ENCODE results near the gene A4GALT. TPM values are rescaled to one million over a fixed set of nuclear protein-coding genes. Genes with fewer than 3 reads are reported as not detected.
"Not testable (repeated sequence)": the region's sequence is repeated elsewhere in the genome, so short reads cannot be mapped to it uniquely, and the experiment has no call there.

Gene A4GALT
- total RNA-seq, 1 experiment from 2014 or later, result not detected

DNA sequence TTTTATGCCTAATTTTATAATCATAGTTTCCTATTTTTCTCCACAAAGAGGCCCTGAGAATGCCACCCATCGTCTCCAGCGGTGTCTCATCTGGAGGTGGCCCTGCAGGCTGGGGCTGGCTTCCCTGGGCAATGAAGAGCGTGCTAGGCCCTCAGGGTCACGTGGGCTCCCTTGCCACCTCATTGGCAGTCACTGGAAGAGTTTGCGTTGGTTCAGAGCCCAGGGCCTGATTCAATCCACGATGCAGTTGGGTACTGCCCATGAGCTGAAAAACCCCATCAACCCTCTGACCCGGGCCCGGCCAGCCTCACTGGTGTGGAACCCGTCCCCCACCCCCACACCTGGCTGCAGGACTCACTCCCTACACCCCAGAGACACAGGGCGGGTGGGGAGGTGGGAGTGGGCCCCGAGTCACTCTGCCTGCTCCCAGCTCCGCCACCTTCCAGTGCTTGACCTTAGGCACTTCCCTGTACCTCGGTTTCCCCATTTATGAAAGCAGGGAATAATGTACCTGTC, 43.4 kb upstream of the A4GALT start:
- DNase-seq, result no peak
- no peak overlapping the region for H3K27ac ChIP-seq (ENCODE audit: low read length)
- 0 out of 2 replicates have a peak, but pooled peaks cover under 1% of the 10 kb centered on the region for H4K20me1 ChIP-seq (ENCODE audit: insufficient read depth, low read depth, low read length)
- no peaks in the 10 kb centered on the region for H3K9me2 ChIP-seq (replicated peaks; ENCODE audit: insufficient read depth, low read length)
- H2AFZ ChIP-seq (ENCODE audit: low read length), result no peak overlapping the region
- H3K9ac ChIP-seq (ENCODE audit: low read length), result no peak overlapping the region
- H3K4me2 ChIP-seq (ENCODE audit: low read depth, low read length, poor library complexity, severe bottlenecking), result no peak overlapping the region
- no peak overlapping the region for H3K4me3 ChIP-seq (ENCODE audit: low read length)
- H3K27me3 ChIP-seq (ENCODE audit: low read length), result no peaks in the 10 kb centered on the region
- no peaks in the 10 kb centered on the region for H3K36me3 ChIP-seq (ENCODE audit: insufficient read depth, low read length)
- peaks cover 4% of the 10 kb centered on the region for H3K4me1 ChIP-seq (ENCODE audit: low read length)
- no peaks in the 10 kb centered on the region for H3K9me3 ChIP-seq (ENCODE audit: low read length)
- no peaks in the 10 kb centered on the region for H3K79me2 ChIP-seq (ENCODE audit: low read length)

DNA sequence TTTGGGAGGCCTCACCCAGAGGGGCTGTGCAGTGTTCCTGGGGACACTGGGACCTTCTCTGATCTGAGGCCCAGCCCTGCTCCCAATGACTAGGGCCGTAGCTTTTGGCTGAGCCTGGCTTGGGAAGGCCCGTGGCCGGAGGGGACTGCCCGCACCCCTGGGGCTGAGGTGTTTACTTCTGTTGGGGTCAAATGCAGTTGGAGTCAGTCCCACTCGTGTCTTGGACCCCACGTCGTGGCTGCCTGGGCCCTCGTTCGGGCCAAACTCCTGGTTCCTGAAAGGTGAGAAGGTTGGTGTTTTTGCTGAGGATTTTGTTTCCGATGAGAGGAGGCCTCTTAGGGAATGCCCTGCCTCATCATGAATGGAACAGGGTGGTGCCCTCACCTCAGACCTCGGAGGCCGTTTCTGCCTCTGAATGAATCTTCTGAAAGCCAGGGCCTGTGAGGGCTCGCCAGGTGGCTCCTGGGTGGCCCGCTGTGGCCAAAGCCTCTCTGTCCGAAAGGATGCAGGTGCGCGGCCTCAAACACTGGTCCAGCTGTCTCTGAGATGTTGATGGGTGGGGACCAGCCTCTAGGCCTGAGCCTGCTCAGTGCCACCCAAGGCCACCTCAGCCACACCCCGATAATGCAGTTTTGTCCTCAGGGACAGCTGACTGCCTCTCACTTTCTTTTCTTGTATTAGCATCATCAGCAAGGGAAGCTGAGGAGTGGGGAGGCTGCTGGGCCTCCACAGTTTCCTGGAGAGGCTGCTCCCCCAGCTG, 40.3 kb upstream of the A4GALT start:
- no peak overlapping the region for H2AFZ ChIP-seq (ENCODE audit: low read length)
- H3K4me3 ChIP-seq (ENCODE audit: low read length), result no peak overlapping the region
- no peaks in the 10 kb centered on the region for H4K20me1 ChIP-seq (ENCODE audit: insufficient read depth, low read depth, low read length)
- H3K9me3 ChIP-seq (ENCODE audit: low read length), result no peaks in the 10 kb centered on the region
- no peaks in the 10 kb centered on the region for H3K27me3 ChIP-seq (ENCODE audit: low read length)
- no peaks in the 10 kb centered on the region for H3K9me2 ChIP-seq (replicated peaks; ENCODE audit: insufficient read depth, low read length)
- no peaks in the 10 kb centered on the region for H3K36me3 ChIP-seq (ENCODE audit: insufficient read depth, low read length)
- H3K79me2 ChIP-seq (ENCODE audit: low read length), result no peaks in the 10 kb centered on the region
- DNase-seq, result no peak
- H3K9ac ChIP-seq (ENCODE audit: low read length), result no peak overlapping the region
- H3K27ac ChIP-seq (ENCODE audit: low read length), result no peak overlapping the region
- peaks cover 12% of the 10 kb centered on the region for H3K4me1 ChIP-seq (ENCODE audit: low read length)
- H3K4me2 ChIP-seq (ENCODE audit: low read depth, low read length, poor library complexity, severe bottlenecking), result no peak overlapping the region

DNA sequence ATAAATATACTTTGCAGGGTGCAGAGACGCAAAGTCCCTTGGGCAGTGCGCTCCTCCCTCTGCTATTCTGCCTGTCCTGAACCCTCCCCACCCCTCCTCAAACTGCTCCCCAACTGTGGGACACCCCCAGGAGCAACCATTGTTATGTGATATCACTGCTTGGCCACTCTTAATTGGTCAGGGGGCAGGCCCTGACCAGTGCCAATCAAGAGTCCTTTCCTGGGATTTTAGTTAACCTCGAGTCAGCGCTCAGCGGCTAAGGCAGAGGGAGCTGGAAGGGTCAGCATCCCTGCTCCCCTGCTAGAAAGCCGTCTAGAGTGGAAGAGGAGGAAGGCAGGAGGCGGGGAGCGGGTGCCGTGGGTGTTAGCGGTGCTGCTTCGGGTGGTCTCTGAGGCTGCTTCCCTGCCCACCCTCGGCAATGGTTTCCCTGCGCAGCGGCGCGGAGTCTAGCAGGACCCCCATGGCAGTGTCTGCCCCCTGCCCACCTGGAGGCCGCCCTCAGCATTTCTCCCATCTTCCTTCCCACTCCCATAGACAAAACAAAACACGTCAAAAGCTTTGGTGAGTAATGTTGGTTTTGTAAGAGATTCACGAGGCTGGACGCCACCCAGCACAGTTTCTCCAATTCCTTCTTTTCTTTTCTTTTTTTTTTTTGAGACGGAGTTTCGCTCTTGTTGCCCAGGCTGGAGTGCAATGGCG, 38.4 kb upstream of the A4GALT start:
- Histone ChIP-seq H3K27ac (ENCODE audit: low read length) (no peak overlapping the region), H3K4me3 (ENCODE audit: low read length) (no peak overlapping the region), H3K4me1 (ENCODE audit: low read length) (peaks cover 12% of the 10 kb centered on the region), H4K20me1 (ENCODE audit: insufficient read depth, low read depth, low read length) (no peaks in the 10 kb centered on the region), H3K36me3 (ENCODE audit: insufficient read depth, low read length) (no peaks in the 10 kb centered on the region), H3K4me2 (ENCODE audit: low read depth, low read length, poor library complexity, severe bottlenecking) (no peak overlapping the region), H3K27me3 (ENCODE audit: low read length) (no peaks in the 10 kb centered on the region), H2AFZ (ENCODE audit: low read length) (no peak overlapping the region), H3K79me2 (ENCODE audit: low read length) (no peaks in the 10 kb centered on the region), H3K9me3 (ENCODE audit: low read length) (no peaks in the 10 kb centered on the region), H3K9ac (ENCODE audit: low read length) (no peak overlapping the region), H3K9me2 (replicated peaks; ENCODE audit: insufficient read depth, low read length) (no peaks in the 10 kb centered on the region)
- DNase-seq, result no peak

DNA sequence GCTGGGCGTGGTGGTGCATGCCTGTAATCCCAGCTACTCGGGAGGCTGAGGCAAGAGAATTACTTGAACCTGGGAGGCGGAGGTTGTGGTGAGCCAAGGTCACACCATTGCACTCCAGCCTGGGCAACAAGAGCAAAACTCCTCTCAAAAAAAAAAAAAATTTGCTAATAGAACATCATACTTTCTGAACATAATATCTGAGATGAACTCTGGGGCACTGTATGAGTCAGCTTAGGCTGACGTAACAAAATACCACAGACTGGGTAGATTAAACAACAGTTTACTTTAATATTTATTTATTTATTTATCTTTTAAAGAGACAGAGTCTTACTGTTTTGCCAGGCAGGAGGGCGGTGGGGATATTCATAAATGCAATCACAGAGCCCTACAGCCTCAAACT, 34.9 kb upstream of the A4GALT start:
- H3K27ac ChIP-seq (ENCODE audit: low read length); H3K36me3 ChIP-seq (ENCODE audit: insufficient read depth, low read length); H4K20me1 ChIP-seq (ENCODE audit: insufficient read depth, low read depth, low read length); H3K9me3 ChIP-seq (ENCODE audit: low read length); H3K27me3 ChIP-seq (ENCODE audit: low read length); H3K79me2 ChIP-seq (ENCODE audit: low read length); H3K9me2 ChIP-seq (replicated peaks; ENCODE audit: insufficient read depth, low read length); DNase-seq; H3K4me1 ChIP-seq (ENCODE audit: low read length); H3K4me3 ChIP-seq (ENCODE audit: low read length); H3K9ac ChIP-seq (ENCODE audit: low read length); H3K4me2 ChIP-seq (ENCODE audit: low read depth, low read length, poor library complexity, severe bottlenecking); H2AFZ ChIP-seq (ENCODE audit: low read length): not testable (repeated sequence)

DNA sequence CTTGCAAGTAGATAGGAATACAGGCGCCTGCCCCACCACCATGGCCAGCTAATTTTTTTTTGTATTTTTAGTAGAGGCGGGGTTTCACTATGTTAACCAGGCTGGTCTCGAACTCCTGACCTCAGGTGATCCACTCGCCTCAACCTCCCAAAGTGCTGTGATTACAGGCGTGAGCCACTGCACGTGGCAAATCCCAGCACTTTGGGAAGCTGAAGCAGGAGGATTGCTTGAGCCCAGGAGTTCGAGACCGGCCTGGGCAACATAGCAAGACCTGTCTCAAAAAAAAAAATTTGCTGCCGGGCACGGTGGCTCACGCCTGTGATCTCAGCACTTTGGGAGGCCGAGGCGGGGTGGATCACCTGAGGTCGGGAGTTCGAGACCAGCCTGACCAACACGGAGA, 34.5 kb upstream of the A4GALT start:
- H3K9ac ChIP-seq (ENCODE audit: low read length); H3K4me2 ChIP-seq (ENCODE audit: low read depth, low read length, poor library complexity, severe bottlenecking): not testable (repeated sequence)

DNA sequence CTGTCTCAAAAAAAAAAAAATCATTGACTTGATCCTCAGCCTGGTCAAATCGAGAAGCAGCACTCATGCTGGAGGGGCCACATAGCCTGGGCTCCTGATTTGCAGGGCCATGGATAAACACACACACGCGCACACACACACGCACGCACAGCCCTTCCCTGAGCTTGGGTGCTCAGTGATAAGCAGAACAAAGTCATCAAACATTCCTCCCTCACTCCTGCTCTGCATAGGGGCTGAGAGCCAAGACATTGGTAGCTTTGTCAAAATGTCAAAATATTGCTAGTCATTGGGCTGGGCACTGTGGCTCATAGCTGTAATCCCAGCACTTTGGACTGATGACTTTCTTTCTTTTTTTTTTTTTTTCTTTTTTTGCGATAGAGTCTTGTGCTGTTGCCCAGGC, 34.0 kb upstream of the A4GALT start:
- Histone ChIP-seq H3K27me3 (ENCODE audit: low read length) (no peaks in the 10 kb centered on the region), H3K4me3 (ENCODE audit: low read length) (no peak overlapping the region), H2AFZ (ENCODE audit: low read length) (no peak overlapping the region), H3K27ac (ENCODE audit: low read length) (no peak overlapping the region), H3K4me2 (ENCODE audit: low read depth, low read length, poor library complexity, severe bottlenecking) (no peak overlapping the region), H4K20me1 (ENCODE audit: insufficient read depth, low read depth, low read length) (no peaks in the 10 kb centered on the region), H3K9me3 (ENCODE audit: low read length) (no peaks in the 10 kb centered on the region), H3K36me3 (ENCODE audit: insufficient read depth, low read length) (no peaks in the 10 kb centered on the region), H3K9me2 (replicated peaks; ENCODE audit: insufficient read depth, low read length) (no peaks in the 10 kb centered on the region), H3K4me1 (ENCODE audit: low read length) (peaks cover 8% of the 10 kb centered on the region), H3K9ac (ENCODE audit: low read length) (no peak overlapping the region), H3K79me2 (ENCODE audit: low read length) (no peaks in the 10 kb centered on the region)
- no peak for DNase-seq

More for the DNA sequence above, 34.5 kb upstream of the A4GALT start:
- H3K9me3 ChIP-seq (ENCODE audit: low read length); H3K27me3 ChIP-seq (ENCODE audit: low read length); H3K9me2 ChIP-seq (replicated peaks; ENCODE audit: insufficient read depth, low read length); H3K79me2 ChIP-seq (ENCODE audit: low read length); H3K27ac ChIP-seq (ENCODE audit: low read length); DNase-seq; H3K4me1 ChIP-seq (ENCODE audit: low read length); H4K20me1 ChIP-seq (ENCODE audit: insufficient read depth, low read depth, low read length); H3K36me3 ChIP-seq (ENCODE audit: insufficient read depth, low read length); H2AFZ ChIP-seq (ENCODE audit: low read length); H3K4me3 ChIP-seq (ENCODE audit: low read length): not testable (repeated sequence)

DNA sequence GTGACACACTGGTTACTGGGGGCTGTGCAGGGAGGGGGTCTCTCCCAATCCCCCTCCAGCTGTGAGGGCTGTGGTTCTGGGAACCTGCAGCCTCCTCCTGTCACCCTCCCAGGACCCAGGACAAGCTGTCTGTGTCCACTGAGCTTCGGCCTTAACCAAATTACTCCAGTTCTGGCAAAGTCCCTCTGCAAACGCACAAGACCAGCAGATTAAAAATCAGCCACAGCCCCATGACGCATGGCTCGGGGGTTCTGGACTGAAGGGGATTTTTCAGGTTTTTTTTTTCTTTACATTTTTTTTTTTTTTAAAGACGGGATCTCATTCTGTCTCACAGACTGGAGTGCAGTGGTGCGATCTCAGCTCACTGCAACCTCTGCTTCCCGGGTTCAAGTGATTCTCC, 32.2 kb upstream of the A4GALT start:
- Histone ChIP-seq H3K9me3 (ENCODE audit: low read length) (no peaks in the 10 kb centered on the region), H3K9me2 (replicated peaks; ENCODE audit: insufficient read depth, low read length) (no peaks in the 10 kb centered on the region), H3K4me2 (ENCODE audit: low read depth, low read length, poor library complexity, severe bottlenecking) (no peak overlapping the region), H3K4me3 (ENCODE audit: low read length) (no peak overlapping the region), H3K36me3 (ENCODE audit: insufficient read depth, low read length) (no peaks in the 10 kb centered on the region), H3K27ac (ENCODE audit: low read length) (no peak overlapping the region), H3K4me1 (ENCODE audit: low read length) (peaks cover 7% of the 10 kb centered on the region), H3K9ac (ENCODE audit: low read length) (no peak overlapping the region), H3K79me2 (ENCODE audit: low read length) (no peaks in the 10 kb centered on the region), H4K20me1 (ENCODE audit: insufficient read depth, low read depth, low read length) (no peaks in the 10 kb centered on the region), H3K27me3 (ENCODE audit: low read length) (no peaks in the 10 kb centered on the region), H2AFZ (ENCODE audit: low read length) (no peak overlapping the region)
- no peak for DNase-seq

DNA sequence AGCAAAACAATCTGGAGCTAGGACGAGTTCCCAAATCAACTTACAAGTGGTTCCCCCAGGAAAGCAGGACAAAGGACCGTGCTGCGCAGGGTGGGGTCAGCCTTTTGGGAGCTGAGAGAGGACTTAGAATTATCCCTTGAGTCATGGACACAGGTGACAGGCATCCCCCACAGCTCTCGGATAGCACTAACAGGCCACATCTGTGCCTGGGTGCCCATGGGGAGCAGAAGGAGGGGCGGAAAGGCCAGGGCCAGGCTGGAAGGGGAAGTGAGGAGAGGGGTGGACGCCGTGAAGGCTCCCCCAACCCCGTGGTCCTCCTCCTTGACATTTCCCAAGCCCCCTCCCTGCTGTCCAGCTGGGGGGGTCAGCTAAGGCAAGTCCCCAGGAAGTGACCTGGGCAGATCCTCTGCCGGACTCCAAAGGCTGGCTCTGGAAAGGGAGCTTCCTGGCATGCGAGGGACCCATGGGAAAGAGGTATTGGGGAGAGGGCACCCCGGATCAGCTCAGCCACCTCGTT, 31.6 kb upstream of the A4GALT start:
- no peak for DNase-seq
- Histone ChIP-seq H3K79me2 (ENCODE audit: low read length) (no peaks in the 10 kb centered on the region), H3K9me2 (replicated peaks; ENCODE audit: insufficient read depth, low read length) (no peaks in the 10 kb centered on the region), H2AFZ (ENCODE audit: low read length) (no peak overlapping the region), H3K9me3 (ENCODE audit: low read length) (no peaks in the 10 kb centered on the region), H3K27ac (ENCODE audit: low read length) (no peak overlapping the region), H4K20me1 (ENCODE audit: insufficient read depth, low read depth, low read length) (no peaks in the 10 kb centered on the region), H3K9ac (ENCODE audit: low read length) (no peak overlapping the region), H3K27me3 (ENCODE audit: low read length) (no peaks in the 10 kb centered on the region), H3K4me2 (ENCODE audit: low read depth, low read length, poor library complexity, severe bottlenecking) (no peak overlapping the region), H3K4me3 (ENCODE audit: low read length) (no peak overlapping the region), H3K4me1 (ENCODE audit: low read length) (peaks cover 5% of the 10 kb centered on the region), H3K36me3 (ENCODE audit: insufficient read depth, low read length) (no peaks in the 10 kb centered on the region)

All from Karpas-422 (cell line).